ENCODE results near the gene TCP11L2.

DNA sequence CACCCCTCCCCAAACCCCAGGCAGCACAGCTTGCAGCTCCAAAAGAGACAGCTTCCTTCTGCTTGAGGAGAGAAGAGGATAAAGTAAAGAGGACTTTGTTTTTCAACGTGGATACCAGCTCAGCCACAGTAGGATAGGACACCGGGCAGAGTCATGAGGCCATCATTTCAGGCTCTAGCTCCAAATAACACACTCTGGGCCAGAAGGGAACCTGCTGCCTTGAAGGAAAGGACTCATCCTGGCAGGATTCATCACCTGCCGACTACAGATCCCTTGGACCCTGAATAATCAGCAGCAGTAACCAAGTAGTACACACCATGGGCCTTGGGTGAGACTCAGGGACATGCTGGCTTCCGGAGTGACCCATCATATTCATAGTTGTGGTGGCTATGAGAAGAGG is 44.3 kb upstream of the TCP11L2 start:
- TF ChIP-seq, protein P1, sequence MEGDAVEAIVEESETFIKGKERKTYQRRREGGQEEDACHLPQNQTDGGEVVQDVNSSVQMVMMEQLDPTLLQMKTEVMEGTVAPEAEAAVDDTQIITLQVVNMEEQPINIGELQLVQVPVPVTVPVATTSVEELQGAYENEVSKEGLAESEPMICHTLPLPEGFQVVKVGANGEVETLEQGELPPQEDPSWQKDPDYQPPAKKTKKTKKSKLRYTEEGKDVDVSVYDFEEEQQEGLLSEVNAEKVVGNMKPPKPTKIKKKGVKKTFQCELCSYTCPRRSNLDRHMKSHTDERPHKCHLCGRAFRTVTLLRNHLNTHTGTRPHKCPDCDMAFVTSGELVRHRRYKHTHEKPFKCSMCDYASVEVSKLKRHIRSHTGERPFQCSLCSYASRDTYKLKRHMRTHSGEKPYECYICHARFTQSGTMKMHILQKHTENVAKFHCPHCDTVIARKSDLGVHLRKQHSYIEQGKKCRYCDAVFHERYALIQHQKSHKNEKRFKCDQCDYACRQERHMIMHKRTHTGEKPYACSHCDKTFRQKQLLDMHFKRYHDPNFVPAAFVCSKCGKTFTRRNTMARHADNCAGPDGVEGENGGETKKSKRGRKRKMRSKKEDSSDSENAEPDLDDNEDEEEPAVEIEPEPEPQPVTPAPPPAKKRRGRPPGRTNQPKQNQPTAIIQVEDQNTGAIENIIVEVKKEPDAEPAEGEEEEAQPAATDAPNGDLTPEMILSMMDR (IDR thresholded peaks at IDR 0.05; ENCODE audit: low read depth, low read length) = no peak
- no peak for TF ChIP-seq EZH2phosphoT487 (IDR thresholded peaks at IDR 0.05; ENCODE audit: low read depth)
